ENCODE measurements around the gene VMP1.

Gene VMP1

DNA sequence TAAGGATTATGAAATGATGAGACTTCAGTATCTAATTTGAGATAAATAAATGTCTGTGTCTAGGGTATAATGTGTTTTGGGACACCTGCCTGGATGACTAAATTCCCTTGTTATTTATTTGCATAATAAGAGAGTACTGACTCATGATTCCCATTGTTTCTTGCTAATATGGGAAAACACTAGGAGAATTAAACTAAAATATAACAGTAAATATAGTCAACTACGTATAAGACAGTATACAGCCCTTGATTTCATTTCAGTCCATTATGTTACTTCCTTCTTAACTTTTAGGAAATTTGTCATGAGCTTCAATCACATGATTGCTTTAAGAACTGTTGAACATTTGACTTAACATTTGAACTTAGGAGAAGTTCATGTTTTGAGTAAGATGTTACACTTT lies 62.4 kb downstream of the VMP1 start:
- TF ChIP-seq, protein P1, sequence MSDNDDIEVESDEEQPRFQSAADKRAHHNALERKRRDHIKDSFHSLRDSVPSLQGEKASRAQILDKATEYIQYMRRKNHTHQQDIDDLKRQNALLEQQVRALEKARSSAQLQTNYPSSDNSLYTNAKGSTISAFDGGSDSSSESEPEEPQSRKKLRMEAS (IDR thresholded peaks at IDR 0.05; ENCODE audit: low read depth, low read length), result no peak
- TF ChIP-seq POLR2A (IDR thresholded peaks at IDR 0.05; ENCODE audit: extremely low read depth, insufficient read length) (no peak), MYC (IDR thresholded peaks at IDR 0.05; ENCODE audit: low read depth, low read length) (no peak)
- TF ChIP-seq, protein P2, sequence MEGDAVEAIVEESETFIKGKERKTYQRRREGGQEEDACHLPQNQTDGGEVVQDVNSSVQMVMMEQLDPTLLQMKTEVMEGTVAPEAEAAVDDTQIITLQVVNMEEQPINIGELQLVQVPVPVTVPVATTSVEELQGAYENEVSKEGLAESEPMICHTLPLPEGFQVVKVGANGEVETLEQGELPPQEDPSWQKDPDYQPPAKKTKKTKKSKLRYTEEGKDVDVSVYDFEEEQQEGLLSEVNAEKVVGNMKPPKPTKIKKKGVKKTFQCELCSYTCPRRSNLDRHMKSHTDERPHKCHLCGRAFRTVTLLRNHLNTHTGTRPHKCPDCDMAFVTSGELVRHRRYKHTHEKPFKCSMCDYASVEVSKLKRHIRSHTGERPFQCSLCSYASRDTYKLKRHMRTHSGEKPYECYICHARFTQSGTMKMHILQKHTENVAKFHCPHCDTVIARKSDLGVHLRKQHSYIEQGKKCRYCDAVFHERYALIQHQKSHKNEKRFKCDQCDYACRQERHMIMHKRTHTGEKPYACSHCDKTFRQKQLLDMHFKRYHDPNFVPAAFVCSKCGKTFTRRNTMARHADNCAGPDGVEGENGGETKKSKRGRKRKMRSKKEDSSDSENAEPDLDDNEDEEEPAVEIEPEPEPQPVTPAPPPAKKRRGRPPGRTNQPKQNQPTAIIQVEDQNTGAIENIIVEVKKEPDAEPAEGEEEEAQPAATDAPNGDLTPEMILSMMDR (IDR thresholded peaks at IDR 0.05; ENCODE audit: low read depth, low read length), result no peak
- no peak overlapping the region for H3K4me3 ChIP-seq (ENCODE audit: low read depth, low read length)
- no peak for DNase-seq (ENCODE audit: low read depth)

DNA sequence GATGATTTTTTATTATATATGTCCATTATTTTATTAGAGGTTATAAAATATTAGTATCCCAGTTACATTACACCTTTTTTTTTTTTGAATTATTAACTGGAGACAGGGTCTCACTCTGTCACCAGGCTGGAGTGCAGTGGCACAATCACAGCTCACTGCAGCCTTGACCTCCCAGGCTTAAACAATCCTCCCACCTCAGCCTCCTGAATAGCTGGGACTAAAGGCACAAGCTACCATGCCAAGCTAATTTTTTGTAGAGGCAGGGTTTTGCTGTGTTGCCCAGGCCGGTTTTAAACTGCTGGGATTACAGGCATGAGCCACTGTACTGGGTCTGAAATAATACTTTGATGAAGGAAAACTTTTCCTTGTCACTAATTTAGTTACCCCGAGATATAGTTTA lies 63.6 kb downstream of the VMP1 start:
- DNase-seq (ENCODE audit: low read depth), result no peak
- TF ChIP-seq, protein P2 (IDR thresholded peaks at IDR 0.05; ENCODE audit: low read depth, low read length), result no peak
- TF ChIP-seq MYC (IDR thresholded peaks at IDR 0.05; ENCODE audit: low read depth, low read length) (no peak), POLR2A (IDR thresholded peaks at IDR 0.05; ENCODE audit: extremely low read depth, insufficient read length) (no peak)
- no peak overlapping the region for H3K4me3 ChIP-seq (ENCODE audit: low read depth, low read length)

DNA sequence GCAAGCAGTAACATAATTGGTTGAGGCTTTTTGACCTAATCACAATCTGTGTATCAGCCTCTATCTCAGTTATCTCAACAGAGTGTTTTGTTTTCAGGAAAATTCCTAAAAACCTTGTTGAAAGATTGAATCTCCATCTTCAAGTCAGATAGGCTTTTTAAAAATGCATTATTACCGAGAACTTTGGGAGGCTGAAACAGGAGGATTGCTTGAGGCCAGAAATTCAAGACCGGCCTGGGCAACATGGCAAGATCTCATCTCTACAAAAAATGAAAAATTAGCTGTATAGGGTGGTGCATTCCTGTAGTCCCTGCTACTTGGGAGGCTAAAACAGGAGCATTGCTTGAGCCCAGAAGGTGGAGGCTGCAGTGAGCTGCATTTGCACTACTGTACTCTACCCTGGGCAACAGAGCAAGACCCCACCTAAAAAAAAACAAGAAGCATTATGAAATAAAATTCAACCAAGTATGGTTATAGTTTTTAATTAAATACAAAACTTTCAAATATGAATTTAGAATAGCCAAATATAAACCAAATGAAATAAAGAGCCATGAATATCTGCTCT lies 68.4 kb downstream of the VMP1 start:
- H3K4me3 ChIP-seq (ENCODE audit: low read depth, low read length), result no peak overlapping the region
- TF ChIP-seq MYC (IDR thresholded peaks at IDR 0.05; ENCODE audit: low read depth, low read length) (no peak), POLR2A (IDR thresholded peaks at IDR 0.05; ENCODE audit: extremely low read depth, insufficient read length) (no peak)
- TF ChIP-seq, protein P1 (IDR thresholded peaks at IDR 0.05; ENCODE audit: low read depth, low read length), result no peak
- TF ChIP-seq, protein P2 (IDR thresholded peaks at IDR 0.05; ENCODE audit: low read depth, low read length), result no peak

DNA sequence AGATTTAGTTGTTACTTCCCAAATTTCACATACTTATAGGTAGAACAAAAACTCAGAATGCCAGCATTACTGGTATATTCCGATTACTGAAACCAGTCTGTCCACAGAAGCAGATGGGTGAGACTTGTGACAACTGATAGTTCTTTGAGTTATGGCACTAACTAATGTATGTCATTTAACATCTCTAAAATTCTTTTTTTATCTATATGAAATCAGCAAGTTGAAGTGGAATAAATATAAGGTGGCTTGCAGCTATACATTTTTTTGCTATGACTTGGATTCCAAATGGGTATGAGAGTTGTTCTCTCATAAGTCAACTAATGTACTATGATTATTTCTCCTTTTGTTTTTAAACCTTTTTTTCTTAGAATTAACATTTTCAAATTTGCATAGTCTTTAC lies 69.1 kb downstream of the VMP1 start:
- H3K4me3 ChIP-seq (ENCODE audit: low read depth, low read length), result no peak overlapping the region
- DNase-seq (ENCODE audit: low read depth), result no peak
- TF ChIP-seq, protein P1 (IDR thresholded peaks at IDR 0.05; ENCODE audit: low read depth, low read length), result no peak
- TF ChIP-seq POLR2A (IDR thresholded peaks at IDR 0.05; ENCODE audit: extremely low read depth, insufficient read length), result no peak

More for the DNA sequence above, 68.4 kb downstream of the VMP1 start:
- no peak for DNase-seq (ENCODE audit: low read depth)

DNA sequence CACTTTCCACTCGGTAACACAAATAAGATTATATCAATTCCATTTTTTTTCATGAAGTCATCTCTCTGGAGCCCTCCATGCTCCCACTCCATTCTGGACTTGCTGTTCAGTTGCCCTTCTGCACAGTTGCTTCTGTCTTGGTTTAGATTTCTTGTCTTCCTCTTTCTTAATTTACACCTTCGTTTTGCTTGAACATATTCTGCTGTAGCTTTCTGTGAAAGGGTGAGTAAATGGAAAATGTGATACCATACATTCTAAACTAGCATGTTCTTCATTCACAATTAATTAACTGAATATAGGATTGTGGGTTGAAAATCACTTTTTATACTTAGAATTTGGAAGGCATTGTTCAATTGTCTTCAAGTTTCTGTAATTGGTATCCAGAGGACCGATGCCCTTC lies 69.6 kb downstream of the VMP1 start:
- DNase-seq (ENCODE audit: low read depth), result no peak
- TF ChIP-seq POLR2A (IDR thresholded peaks at IDR 0.05; ENCODE audit: extremely low read depth, insufficient read length) (no peak), MYC (IDR thresholded peaks at IDR 0.05; ENCODE audit: low read depth, low read length) (no peak)
- TF ChIP-seq, protein P2 (IDR thresholded peaks at IDR 0.05; ENCODE audit: low read depth, low read length), result no peak
- TF ChIP-seq, protein P1 (IDR thresholded peaks at IDR 0.05; ENCODE audit: low read depth, low read length), result no peak
- H3K4me3 ChIP-seq (ENCODE audit: low read depth, low read length), result no peak overlapping the region

DNA sequence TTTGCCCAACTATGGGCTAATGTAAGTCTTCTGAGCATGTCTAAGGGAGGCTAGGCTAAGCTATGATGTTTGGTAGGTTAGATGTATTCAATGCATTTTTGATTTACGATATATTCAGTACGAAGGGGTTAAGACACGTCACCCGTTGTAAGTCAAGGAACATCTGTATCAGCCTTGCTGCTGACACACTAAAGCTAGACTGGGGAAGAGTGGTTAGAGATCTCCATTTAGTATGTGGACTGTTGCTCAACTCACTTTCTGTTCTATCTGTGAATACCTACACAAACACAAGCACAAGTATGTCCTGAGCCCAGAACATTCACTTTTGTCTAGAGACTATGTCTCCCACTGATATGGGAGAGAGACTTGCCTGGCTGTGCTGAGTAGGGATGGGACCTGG lies 71.5 kb downstream of the VMP1 start:
- TF ChIP-seq, protein P1 (IDR thresholded peaks at IDR 0.05; ENCODE audit: low read depth, low read length), result no peak
- TF ChIP-seq MYC (IDR thresholded peaks at IDR 0.05; ENCODE audit: low read depth, low read length) (no peak), POLR2A (IDR thresholded peaks at IDR 0.05; ENCODE audit: extremely low read depth, insufficient read length) (no peak)
- TF ChIP-seq, protein P2 (IDR thresholded peaks at IDR 0.05; ENCODE audit: low read depth, low read length), result no peak
- H3K4me3 ChIP-seq (ENCODE audit: low read depth, low read length), result no peak overlapping the region
- no peak for DNase-seq (ENCODE audit: low read depth)

Measured in NB4 (cell line).